Kidney epithelial cell (primary cell): ENCODE measurements around the gene PHF21B. TPM values are rescaled to one million over a fixed set of nuclear protein-coding genes. Genes with fewer than 3 reads are reported as not detected.

Source experiments
- DNase-seq: peaks from one replicate; pipeline ENCODE4 v3.0.0-alpha.2; 2010; ENCODE audit warnings: low read depth
- H3K27me3 ChIP-seq: 2 replicates; pipeline ENCODE4 v1.6.0; 2011; ENCODE audit warnings: low read length; ENCODE audit not compliant: control insufficient read depth, insufficient read depth
- H3K36me3 ChIP-seq: 2 replicates; pipeline ENCODE4 v1.5.1; 2011; ENCODE audit warnings: low read length; ENCODE audit not compliant: control insufficient read depth, insufficient read depth
- H3K4me3 ChIP-seq: 2 replicates; pipeline ENCODE4 v1.5.1; 2011; ENCODE audit warnings: low read depth, mild to moderate bottlenecking, control low read depth, low read length
- total RNA-seq: library from RNA; depleted of rRNA; stranded (reverse); fragments of >200 nt; gene quantifications from 2 replicates; pipeline ENCODE4 v1.2.3, GENCODE V29; 2015
- TF ChIP-seq, protein P1 (sequence below): IDR thresholded peaks from 2 replicates; pipeline ENCODE4 v1.5.1; 2011; ENCODE audit warnings: mild to moderate bottlenecking, moderate library complexity, low read length, control low read depth, inconsistent platforms; ENCODE audit not compliant: insufficient read depth, poor library complexity, severe bottlenecking

Gene PHF21B
- 1.5 and 4.2 TPM in 2 replicates for total RNA-seq

DNA sequence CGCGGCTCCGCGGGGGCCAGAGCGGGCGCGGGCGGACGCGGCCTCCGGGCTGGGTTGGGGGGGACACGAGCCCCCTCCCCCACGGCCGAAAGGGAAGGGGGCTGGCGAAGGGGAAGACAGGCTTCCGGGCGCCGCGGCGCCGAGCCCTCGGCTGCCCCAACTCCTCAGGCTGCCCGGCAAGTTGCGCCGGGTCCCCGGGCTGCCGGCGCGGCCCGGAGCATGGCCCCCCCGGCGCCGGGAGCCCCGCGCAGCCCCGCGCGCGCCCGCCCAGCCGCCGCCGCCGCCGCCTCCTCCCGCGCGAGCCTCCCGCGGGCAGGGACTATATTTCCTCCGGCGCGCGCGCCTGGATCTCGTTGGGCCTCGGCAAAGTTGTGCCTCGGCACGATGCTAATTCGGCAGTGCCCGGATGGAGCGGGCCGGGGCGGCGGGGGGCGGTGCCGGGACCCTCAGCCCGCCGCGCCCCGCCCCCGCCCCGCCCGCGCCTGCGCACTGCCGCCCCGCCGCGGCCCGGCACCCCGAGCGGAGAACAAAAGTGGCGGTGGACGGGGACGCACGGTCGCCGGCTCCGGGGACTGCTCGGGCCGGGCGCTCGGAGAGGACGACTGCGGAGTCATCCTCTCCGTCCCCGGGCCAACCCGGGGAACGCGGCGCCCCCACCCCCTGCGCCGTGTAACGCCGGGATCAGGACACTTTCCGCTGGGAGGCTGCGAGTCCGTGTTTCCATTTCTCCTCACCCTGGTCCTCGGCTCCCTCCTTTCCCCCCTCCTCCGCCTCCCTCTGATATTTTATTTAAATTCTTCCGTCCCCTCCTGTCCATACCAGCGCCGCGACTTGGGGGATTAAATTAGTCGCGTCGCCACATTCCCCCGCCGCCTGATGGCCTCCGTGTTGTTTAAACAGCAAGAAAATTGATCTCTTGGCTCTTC lies at the start of gene PHF21B:
TSS of gene PHF21B (minus strand) at position 400 of the 926 bp plus-strand sequence. CDS start 456 bp downstream, outside the sequence.
- TF ChIP-seq, protein P1, sequence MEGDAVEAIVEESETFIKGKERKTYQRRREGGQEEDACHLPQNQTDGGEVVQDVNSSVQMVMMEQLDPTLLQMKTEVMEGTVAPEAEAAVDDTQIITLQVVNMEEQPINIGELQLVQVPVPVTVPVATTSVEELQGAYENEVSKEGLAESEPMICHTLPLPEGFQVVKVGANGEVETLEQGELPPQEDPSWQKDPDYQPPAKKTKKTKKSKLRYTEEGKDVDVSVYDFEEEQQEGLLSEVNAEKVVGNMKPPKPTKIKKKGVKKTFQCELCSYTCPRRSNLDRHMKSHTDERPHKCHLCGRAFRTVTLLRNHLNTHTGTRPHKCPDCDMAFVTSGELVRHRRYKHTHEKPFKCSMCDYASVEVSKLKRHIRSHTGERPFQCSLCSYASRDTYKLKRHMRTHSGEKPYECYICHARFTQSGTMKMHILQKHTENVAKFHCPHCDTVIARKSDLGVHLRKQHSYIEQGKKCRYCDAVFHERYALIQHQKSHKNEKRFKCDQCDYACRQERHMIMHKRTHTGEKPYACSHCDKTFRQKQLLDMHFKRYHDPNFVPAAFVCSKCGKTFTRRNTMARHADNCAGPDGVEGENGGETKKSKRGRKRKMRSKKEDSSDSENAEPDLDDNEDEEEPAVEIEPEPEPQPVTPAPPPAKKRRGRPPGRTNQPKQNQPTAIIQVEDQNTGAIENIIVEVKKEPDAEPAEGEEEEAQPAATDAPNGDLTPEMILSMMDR = no peak
- peaks cover 58% of the 10 kb centered on the region for H3K27me3 ChIP-seq
- DNase-seq = no peak

DNA sequence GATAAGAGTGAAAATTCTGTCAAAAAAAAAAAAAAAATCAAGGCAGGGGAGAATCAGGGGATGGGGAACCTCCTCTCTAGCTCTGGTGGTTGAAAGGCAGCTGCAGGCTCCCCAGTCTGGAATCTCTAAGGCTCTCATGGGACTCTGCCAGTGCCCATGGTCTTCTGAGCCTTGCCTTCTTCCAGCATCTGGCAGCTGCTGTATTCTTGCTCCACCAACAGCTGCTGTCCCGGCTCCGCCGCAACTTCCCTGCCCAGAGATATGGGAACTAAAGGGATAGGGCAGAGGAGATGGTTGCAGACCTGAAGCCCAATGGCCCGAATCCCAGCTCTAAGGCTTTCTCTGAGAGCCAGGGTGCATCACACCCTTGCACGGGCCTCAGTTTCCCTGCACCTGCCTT lies 49.5 kb upstream of the PHF21B start:
- no peak for DNase-seq
- TF ChIP-seq, protein P1 = no peak

More for the DNA sequence above, at the start of gene PHF21B:
- Histone ChIP-seq H3K36me3 (no peaks in the 10 kb centered on the region), H3K4me3 (peak within 1 kb of the TSS; percentile 53)

DNA sequence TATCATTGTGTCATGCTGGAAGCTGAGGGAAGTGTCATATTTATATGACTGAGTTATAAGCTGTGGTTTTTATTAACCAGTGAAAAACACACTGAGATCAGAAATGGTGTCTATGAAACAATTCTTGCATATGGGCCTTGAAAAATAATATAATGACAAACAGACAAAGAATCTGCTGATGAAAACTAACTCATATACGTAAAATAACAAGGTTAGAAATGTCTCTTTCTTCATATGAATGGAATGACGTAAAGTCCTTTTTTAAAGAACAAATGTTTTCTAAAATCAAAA lies 48.8 kb upstream of the PHF21B start:
- DNase-seq = no peak
- Histone ChIP-seq H3K36me3 (no peaks in the 10 kb centered on the region), H3K4me3 (no peak overlapping the region), H3K27me3 (no peaks in the 10 kb centered on the region)
- TF ChIP-seq, protein P1 = no peak

More for the DNA sequence above, 49.5 kb upstream of the PHF21B start:
- Histone ChIP-seq H3K36me3 (no peaks in the 10 kb centered on the region), H3K4me3 (no peak overlapping the region), H3K27me3 (no peaks in the 10 kb centered on the region)

DNA sequence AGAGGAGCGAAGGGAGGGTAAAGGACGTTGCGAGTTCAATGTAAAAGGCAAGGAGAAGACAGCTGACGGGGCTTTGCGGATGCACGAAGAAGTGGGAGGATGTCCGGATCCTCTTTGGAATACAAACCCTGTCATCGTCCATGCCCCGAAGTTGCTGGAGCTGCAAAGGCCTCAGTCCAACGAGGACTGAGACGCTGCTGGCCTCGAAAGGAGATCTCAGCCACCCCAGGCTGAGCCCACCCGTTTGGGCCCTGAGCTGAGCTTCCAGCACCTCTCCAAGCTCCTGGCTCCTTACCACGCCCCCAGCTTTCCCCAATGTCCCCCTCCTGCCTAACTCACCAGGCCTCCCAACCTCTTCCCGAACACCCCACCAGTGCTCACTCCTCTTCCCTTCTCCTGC lies 46.1 kb upstream of the PHF21B start:
- Histone ChIP-seq H3K27me3 (no peaks in the 10 kb centered on the region), H3K36me3 (no peaks in the 10 kb centered on the region), H3K4me3 (no peak overlapping the region)
- DNase-seq = no peak
- TF ChIP-seq, protein P1 = no peak

DNA sequence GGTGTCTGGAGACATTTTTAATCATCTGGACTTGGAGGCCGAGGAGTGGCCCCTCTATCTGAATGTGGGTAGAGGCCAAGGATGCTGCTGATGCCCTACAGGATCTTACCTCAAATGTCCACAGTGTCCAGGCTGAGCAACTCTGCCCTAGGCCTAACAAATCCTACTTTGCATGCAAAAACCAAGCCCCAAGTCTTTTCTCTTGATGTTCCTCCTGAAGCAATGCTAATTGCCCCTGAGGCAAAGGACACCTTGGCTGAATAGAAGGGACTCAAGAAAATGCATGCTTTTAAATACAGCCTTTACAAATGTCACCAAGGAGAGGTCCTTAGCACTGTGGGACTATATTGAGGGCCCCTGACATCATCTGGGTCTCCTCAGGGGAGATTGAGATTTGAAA lies 43.8 kb upstream of the PHF21B start:
- peaks cover 4% of the 10 kb centered on the region for H3K27me3 ChIP-seq
- H3K4me3 ChIP-seq = no peak overlapping the region
- TF ChIP-seq, protein P1 = no peak
- no peak for DNase-seq
- no peaks in the 10 kb centered on the region for H3K36me3 ChIP-seq
